GM12892 (cell line): ENCODE measurements around the gene L3MBTL3.

ENCODE experiments used
- POLR2A ChIP-seq: IDR thresholded peaks from 2 replicates; pipeline ENCODE4 v1.6.1; 2011; ENCODE audit warnings: low read depth, low read length, control low read depth
- POLR2AphosphoS5 ChIP-seq: IDR thresholded peaks from 2 replicates; pipeline ENCODE4 v1.6.1; 2011; ENCODE audit warnings: low read depth, low read length, control low read depth
- TAF1 ChIP-seq: IDR thresholded peaks from 2 replicates; pipeline ENCODE4 v1.6.1; 2011; ENCODE audit warnings: low read depth, mild to moderate bottlenecking, control low read depth, low read length, borderline replicate concordance

GRCh38 chr6:130127195-130127594 is 108.8 kb downstream of the L3MBTL3 start:
- no peak for TF ChIP-seq POLR2AphosphoS5
- no peak for TF ChIP-seq POLR2A
- no peak for TF ChIP-seq TAF1
